SK-N-SH treated with all-trans-retinoic acid at 6 μM for 48 hours (cell line): ENCODE data around the gene PRXL2B.

ENCODE experiments used
- ATAC-seq: fragments of 200-7000 bp; cut with Tn5 transposase; 3 replicates; pipeline ENCODE4 v1.9.1; 2020; ENCODE audit warnings: mild to moderate bottlenecking, moderate library complexity
- ARNTL ChIP-seq: fragments of 450-650 bp; formaldehyde crosslinking; IDR thresholded peaks from 2 replicates; pipeline ENCODE4 v1.5.0; 2020; ENCODE audit warnings: low read depth, mild to moderate bottlenecking, moderate library complexity, borderline replicate concordance
- BACH2 ChIP-seq: fragments of 250-450 bp; sonication (Bioruptor Pico); IDR thresholded peaks from 2 replicates; pipeline ENCODE4 v1.9.0; 2021; ENCODE audit warnings: mild to moderate bottlenecking, borderline replicate concordance
- CREB5 ChIP-seq: fragments of 250-450 bp; sonication (Bioruptor Pico); IDR thresholded peaks from 2 replicates; pipeline ENCODE4 v1.5.1; 2020; ENCODE audit warnings: low read depth, mild to moderate bottlenecking, moderate library complexity
- CSDC2 ChIP-seq: fragments of 250-450 bp; sonication (Bioruptor Pico); IDR thresholded peaks from 2 replicates; pipeline ENCODE4 v1.5.0; 2020; ENCODE audit warnings: mild to moderate bottlenecking, moderate library complexity
- ESRRG ChIP-seq: fragments of 250-450 bp; sonication (Bioruptor Pico); IDR thresholded peaks from 2 replicates; pipeline ENCODE4 v1.6.1; 2021; ENCODE audit warnings: mild to moderate bottlenecking
- GLIS3 ChIP-seq: fragments of 250-450 bp; sonication (Bioruptor Pico); IDR thresholded peaks from 2 replicates; pipeline ENCODE4 v1.5.0; 2020; ENCODE audit warnings: mild to moderate bottlenecking, moderate library complexity
- ISL1 ChIP-seq: fragments of 250-450 bp; sonication (Bioruptor Pico); IDR thresholded peaks from 2 replicates; pipeline ENCODE4 v2.1.2; 2022; ENCODE audit warnings: mild to moderate bottlenecking, moderate library complexity
- OSR1 ChIP-seq: fragments of 250-450 bp; sonication (Bioruptor Pico); IDR thresholded peaks from 2 replicates; pipeline ENCODE4 v1.8.0; 2022; ENCODE audit warnings: moderate library complexity, mild to moderate bottlenecking, inconsistent platforms
- PATZ1 ChIP-seq: fragments of 250-450 bp; sonication (Bioruptor Pico); IDR thresholded peaks from 2 replicates; pipeline ENCODE4 v1.8.0; 2020; ENCODE audit warnings: mild to moderate bottlenecking, moderate library complexity, borderline replicate concordance
- POU6F1 ChIP-seq: fragments of 250-450 bp; sonication (Bioruptor Pico); IDR thresholded peaks from 2 replicates; pipeline ENCODE4 v1.8.0; 2021; ENCODE audit warnings: low read depth, mild to moderate bottlenecking, moderate library complexity, borderline replicate concordance
- PPARA ChIP-seq: fragments of 250-450 bp; sonication (Bioruptor Pico); IDR thresholded peaks from 2 replicates; pipeline ENCODE4 v1.5.0; 2020; ENCODE audit warnings: mild to moderate bottlenecking, borderline replicate concordance
- SNAI2 ChIP-seq: fragments of 250-450 bp; sonication (Bioruptor Pico); IDR thresholded peaks from 2 replicates; pipeline ENCODE4 v1.5.0; 2020; ENCODE audit warnings: mild to moderate bottlenecking, moderate library complexity
- TCF4 ChIP-seq: fragments of 250-450 bp; sonication (Bioruptor Pico); IDR thresholded peaks from 2 replicates; pipeline ENCODE4 v1.8.0; 2021; ENCODE audit warnings: mild to moderate bottlenecking, moderate library complexity, borderline replicate concordance
- TOX ChIP-seq: fragments of 250-450 bp; sonication (Bioruptor Pico); IDR thresholded peaks from 2 replicates; pipeline ENCODE4 v1.8.0; 2021; ENCODE audit warnings: mild to moderate bottlenecking, moderate library complexity, borderline replicate concordance
- TSHZ2 ChIP-seq: fragments of 250-450 bp; sonication (Bioruptor Pico); IDR thresholded peaks from 2 replicates; pipeline ENCODE4 v1.5.0; 2020; ENCODE audit warnings: mild to moderate bottlenecking, moderate library complexity
- ZC3H10 ChIP-seq: fragments of 250-450 bp; sonication (Bioruptor Pico); IDR thresholded peaks from 2 replicates; pipeline ENCODE4 v1.5.1; 2021; ENCODE audit warnings: mild to moderate bottlenecking, moderate library complexity
- ZFP3 ChIP-seq: fragments of 250-450 bp; sonication (Bioruptor Pico); IDR thresholded peaks from 2 replicates; pipeline ENCODE4 v1.5.0; 2020; ENCODE audit warnings: mild to moderate bottlenecking, moderate library complexity
- ZFP30 ChIP-seq: fragments of 450-650 bp; formaldehyde crosslinking; IDR thresholded peaks from 2 replicates; pipeline ENCODE4 v1.5.0; 2022; ENCODE audit warnings: mild to moderate bottlenecking, moderate library complexity
- ZNF565 ChIP-seq: fragments of 450-650 bp; formaldehyde crosslinking; conservative IDR thresholded peaks from 2 replicates; pipeline ENCODE4 v1.5.0; 2020; ENCODE audit warnings: low read depth, mild to moderate bottlenecking, moderate library complexity
- ZNF70 ChIP-seq: fragments of 450-650 bp; formaldehyde crosslinking; IDR thresholded peaks from 2 replicates; pipeline ENCODE4 v1.5.0; 2020; ENCODE audit warnings: mild to moderate bottlenecking, moderate library complexity
- ZNF8 ChIP-seq: fragments of 450-650 bp; formaldehyde crosslinking; IDR thresholded peaks from 2 replicates; pipeline ENCODE4 v1.5.0; 2020; ENCODE audit warnings: mild to moderate bottlenecking, moderate library complexity

Gene PRXL2B

GRCh38 chr1:2630498-2631135, 44.0 kb downstream of the PRXL2B start:
- TF ChIP-seq ZNF70 (CRISPR knock-in tag) = no peak
- no peak for TF ChIP-seq POU6F1 (CRISPR knock-in tag)
- TF ChIP-seq PPARA = no peak
- TF ChIP-seq BACH2 (CRISPR knock-in tag) = no peak
- no peak for TF ChIP-seq SNAI2 (CRISPR knock-in tag)
- TF ChIP-seq TCF4 (CRISPR knock-in tag) = no peak
- TF ChIP-seq GLIS3 = no peak
- no peak for TF ChIP-seq ZNF565 (CRISPR knock-in tag)
- TF ChIP-seq, all 23 proteins: peak for 0
- ATAC-seq = no peak

- ATAC-seq = no peak
- no peak for TF ChIP-seq TOX
- TF ChIP-seq TSHZ2 (CRISPR knock-in tag) = no peak
- no peak for TF ChIP-seq ISL1 (CRISPR knock-in tag)
- TF ChIP-seq ZNF70 (CRISPR knock-in tag) = no peak
- TF ChIP-seq ESRRG (CRISPR knock-in tag) = no peak
- no peak for TF ChIP-seq SNAI2 (CRISPR knock-in tag)
- no peak for TF ChIP-seq TCF4 (CRISPR knock-in tag)
- no peak for TF ChIP-seq PPARA
- TF ChIP-seq POU6F1 (CRISPR knock-in tag) = no peak
- no peak for TF ChIP-seq ZNF8
- no peak for TF ChIP-seq CSDC2 (CRISPR knock-in tag)
- TF ChIP-seq CREB5 (CRISPR knock-in tag) = no peak
- no peak for TF ChIP-seq OSR1 (CRISPR knock-in tag)
- TF ChIP-seq ZFP30 (CRISPR knock-in tag) = no peak
- no peak for TF ChIP-seq BACH2 (CRISPR knock-in tag)
- TF ChIP-seq ARNTL (CRISPR knock-in tag) = no peak
- TF ChIP-seq ZC3H10 = no peak
Observed at GRCh38 chr1:2631136-2632050, 44.8 kb downstream of the PRXL2B start.

GRCh38 chr1:2632051-2632430, 45.5 kb downstream of the PRXL2B start:
- ATAC-seq = no peak
- TF ChIP-seq SNAI2 (CRISPR knock-in tag) = no peak
- TF ChIP-seq BACH2 (CRISPR knock-in tag) = no peak
- no peak for TF ChIP-seq ZFP30 (CRISPR knock-in tag)
- TF ChIP-seq TCF4 (CRISPR knock-in tag) = no peak
- TF ChIP-seq PPARA = no peak
- TF ChIP-seq PATZ1 = no peak
- TF ChIP-seq ZFP3 (CRISPR knock-in tag) = no peak
- no peak for TF ChIP-seq CREB5 (CRISPR knock-in tag)
- TF ChIP-seq TSHZ2 (CRISPR knock-in tag) = no peak
- no peak for TF ChIP-seq ESRRG (CRISPR knock-in tag)
- TF ChIP-seq ZNF70 (CRISPR knock-in tag) = no peak
